DOHH2 (cell line): Measurements from ENCODE around the gene TSPAN11.

Source experiments
- H3F3A ChIP-seq: fragments of 200-600 bp; sonication (generic), shearing (Covaris generic); 2 replicates; pipeline ENCODE4 v1.6.0; 2016; ENCODE audit warnings: antibody characterized with exemption, mild to moderate bottlenecking; ENCODE audit not compliant: control insufficient read depth, insufficient read depth
- H3K27ac ChIP-seq: fragments of 200-600 bp; sonication (generic); 2 replicates; pipeline ENCODE4 v1.5.1; 2014; ENCODE audit warnings: low read depth, mild to moderate bottlenecking, low read length, moderate library complexity
- H3K27me3 ChIP-seq: fragments of 200-600 bp; sonication (generic); 2 replicates; pipeline ENCODE4 v1.6.1; 2014; ENCODE audit warnings: mild to moderate bottlenecking, low read length, mixed read lengths; ENCODE audit not compliant: control insufficient read depth
- H3K36me3 ChIP-seq: fragments of 200-600 bp; sonication (generic); 2 replicates; pipeline ENCODE4 v1.6.1; 2014; ENCODE audit warnings: mild to moderate bottlenecking, low read length, moderate library complexity, mixed read lengths; ENCODE audit not compliant: control insufficient read depth
- H3K4me1 ChIP-seq: fragments of 200-600 bp; sonication (generic); 2 replicates; pipeline ENCODE4 v1.6.1; 2014; ENCODE audit warnings: mild to moderate bottlenecking, low read length, mixed read lengths; ENCODE audit not compliant: control insufficient read depth
- H3K4me2 ChIP-seq: fragments of 200-600 bp; sonication (generic); 2 replicates; pipeline ENCODE4 v1.6.0; 2014; ENCODE audit warnings: mild to moderate bottlenecking, low read length, moderate library complexity
- H3K4me3 ChIP-seq: fragments of 200-600 bp; sonication (generic); 2 replicates; pipeline ENCODE4 v1.5.1; 2014; ENCODE audit warnings: mild to moderate bottlenecking, low read length, mixed read lengths
- H3K79me2 ChIP-seq: fragments of 200-600 bp; sonication (generic); 2 replicates; pipeline ENCODE4 v1.6.1; 2014; ENCODE audit warnings: mild to moderate bottlenecking, low read length, mixed read lengths; ENCODE audit not compliant: control insufficient read depth
- H3K9me2 ChIP-seq: fragments of 200-600 bp; sonication (generic); replicated peaks from 2 replicates; pipeline ENCODE4 v1.6.1; 2014; ENCODE audit warnings: mild to moderate bottlenecking, low read length, mixed read lengths; ENCODE audit not compliant: control insufficient read depth
- H3K9me3 ChIP-seq: fragments of 200-600 bp; sonication (generic); 2 replicates; pipeline ENCODE4 v1.6.1; 2014; ENCODE audit warnings: antibody characterized with exemption, low read length, mixed read lengths; ENCODE audit not compliant: control insufficient read depth, insufficient read depth
- H4K20me1 ChIP-seq: fragments of 200-600 bp; sonication (generic); 2 replicates; pipeline ENCODE4 v1.6.0; 2014; ENCODE audit warnings: low read depth, mild to moderate bottlenecking, antibody characterized with exemption, low read length, moderate library complexity; ENCODE audit not compliant: control insufficient read depth, insufficient read depth
- CTCF ChIP-seq: fragments of 200-600 bp; sonication (generic); IDR thresholded peaks from one replicate; pipeline ENCODE4 v1.5.1; 2014; ENCODE audit warnings: antibody characterized with exemption, mild to moderate bottlenecking, low read depth, low read length; ENCODE audit not compliant: poor library complexity, severe bottlenecking
- EZH2phosphoT487 ChIP-seq: fragments of 200-600 bp; sonication (generic); IDR thresholded peaks from 2 replicates; pipeline ENCODE4 v1.6.1; 2017; ENCODE audit warnings: borderline replicate concordance, mild to moderate bottlenecking, antibody characterized with exemption, low read length, moderate library complexity, mixed read lengths

TSPAN11 gene

DNA sequence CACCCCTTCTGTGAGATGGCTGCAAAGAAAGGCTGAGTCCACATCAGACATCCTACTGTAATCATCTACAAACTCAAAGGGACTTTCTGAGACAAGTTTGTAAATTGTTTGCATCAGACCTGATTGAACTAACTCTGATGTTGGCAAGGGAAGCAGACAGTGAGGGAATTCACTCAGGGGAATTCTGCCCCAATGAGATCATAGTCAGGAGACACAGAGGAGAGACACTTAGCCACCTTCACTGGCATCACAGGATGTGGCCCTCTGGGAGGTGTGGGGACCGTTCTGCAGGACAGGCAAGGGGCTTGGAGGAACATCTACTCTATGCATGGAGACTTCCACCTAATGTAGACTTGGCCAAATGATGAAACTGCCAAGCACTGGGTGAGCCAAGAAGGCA lies 76.5 kb downstream of the TSPAN11 start:
- Histone ChIP-seq H3K79me2 (no peaks in the 10 kb centered on the region), H3K27ac (no peak overlapping the region), H3F3A (no peaks in the 10 kb centered on the region), H3K36me3 (no peaks in the 10 kb centered on the region), H3K9me3 (no peaks in the 10 kb centered on the region), H3K4me1 (no peaks in the 10 kb centered on the region), H3K4me3 (no peak overlapping the region), H3K4me2 (no peak overlapping the region), H3K9me2 (no peaks in the 10 kb centered on the region), H3K27me3 (peaks cover 10% of the 10 kb centered on the region; the same call in 1 of the 2 replicates), H4K20me1 (no peaks in the 10 kb centered on the region)
- TF ChIP-seq EZH2phosphoT487 (no peak), CTCF (no peak)

GRCh38 chr12:31003861-31004640 lies 77.5 kb downstream of the TSPAN11 start:
- Histone ChIP-seq H3K27ac (no peak overlapping the region), H3F3A (no peaks in the 10 kb centered on the region), H4K20me1 (no peaks in the 10 kb centered on the region), H3K4me2 (no peak overlapping the region), H3K36me3 (no peaks in the 10 kb centered on the region), H3K4me1 (no peaks in the 10 kb centered on the region), H3K4me3 (no peak overlapping the region), H3K9me3 (no peaks in the 10 kb centered on the region), H3K27me3 (peaks cover 10% of the 10 kb centered on the region; the same call in 1 of the 2 replicates), H3K79me2 (no peaks in the 10 kb centered on the region), H3K9me2 (no peaks in the 10 kb centered on the region)
- TF ChIP-seq EZH2phosphoT487 = no peak

DNA sequence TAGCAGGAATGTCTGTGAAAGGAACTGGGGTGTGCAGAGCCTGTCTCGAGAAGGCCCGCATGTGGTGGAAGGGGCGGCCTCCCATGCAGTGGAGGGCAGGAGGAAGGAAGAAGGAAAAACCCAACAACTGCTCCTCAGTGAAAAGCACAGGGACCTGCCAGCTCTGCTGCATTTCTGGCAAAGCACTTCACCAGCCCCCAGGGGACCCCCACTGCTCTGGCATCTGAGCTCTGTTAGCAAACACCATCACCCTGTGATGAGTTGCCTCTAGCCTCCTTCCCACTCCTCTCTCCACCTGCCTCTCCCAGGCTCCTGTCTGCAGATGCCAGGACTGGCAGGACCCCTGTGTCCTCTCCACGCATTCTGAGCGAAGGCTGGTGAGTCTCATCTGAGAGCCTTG lies 78.1 kb downstream of the TSPAN11 start:
- Histone ChIP-seq H3K79me2 (no peaks in the 10 kb centered on the region), H3K9me2 (no peaks in the 10 kb centered on the region), H3K9me3 (no peaks in the 10 kb centered on the region), H3K27ac (no peak overlapping the region), H3F3A (no peaks in the 10 kb centered on the region), H3K4me1 (no peaks in the 10 kb centered on the region), H3K27me3 (peaks cover 10% of the 10 kb centered on the region; the same call in 1 of the 2 replicates), H3K36me3 (no peaks in the 10 kb centered on the region), H3K4me3 (no peak overlapping the region), H3K4me2 (no peak overlapping the region), H4K20me1 (no peaks in the 10 kb centered on the region)
- no peak for TF ChIP-seq EZH2phosphoT487
- no peak for TF ChIP-seq CTCF

GRCh38 chr12:31005256-31005943 lies 78.9 kb downstream of the TSPAN11 start:
- no peaks in the 10 kb centered on the region for H3F3A ChIP-seq
- H3K79me2 ChIP-seq = no peaks in the 10 kb centered on the region
- no peak overlapping the region for H3K27ac ChIP-seq
- H3K36me3 ChIP-seq = no peaks in the 10 kb centered on the region
- no peaks in the 10 kb centered on the region for H3K9me3 ChIP-seq
- TF ChIP-seq EZH2phosphoT487 (no peak), CTCF (no peak)
- no peak overlapping the region for H3K4me3 ChIP-seq
- H3K4me2 ChIP-seq = no peak overlapping the region
- H3K4me1 ChIP-seq = no peaks in the 10 kb centered on the region
- H4K20me1 ChIP-seq = no peaks in the 10 kb centered on the region
- H3K9me2 ChIP-seq = no peaks in the 10 kb centered on the region
- peaks cover 10% of the 10 kb centered on the region; the same call in 1 of the 2 replicates for H3K27me3 ChIP-seq
